Activated CD8-positive, alpha-beta memory T cell treated with anti-CD3 and anti-CD28 coated beads, Interleukin-2, amount 10 ng/mL, durations not matched to agents 7 days and 5 days (primary cell): Measurements from ENCODE around the gene PEDS1. TPM values are rescaled to one million over a fixed set of nuclear protein-coding genes. Genes with fewer than 3 reads are reported as not detected.
"Not testable (repeated sequence)": the region's sequence is repeated elsewhere in the genome, so short reads cannot be mapped to it uniquely, and the experiment has no call there.

Experiments used
- ATAC-seq: fragments of 150-1000 bp; cut with Tn5 transposase; one replicate; pipeline ENCODE4 v1.10.0; 2021; ENCODE audit warnings: moderate library complexity
- CTCF ChIA-PET: fragments of 350-600 bp; sonication (Branson Sonifier 250); formaldehyde crosslinking; loops from one replicate; lab custom pipeline; 2021; ENCODE audit warnings: antibody characterized with exemption; lab: Charles Lee
- DNase-seq: peaks from one replicate; pipeline ENCODE4 v3.0.0-alpha.2; 2020
- H3K27ac Mint-ChIP-seq: one replicate; pipeline ENCODE4 v1.8.0; 2021; ENCODE audit warnings: mild to moderate bottlenecking, mixed read lengths
- H3K27me3 Mint-ChIP-seq: one replicate; pipeline ENCODE4 v1.8.0; 2021; ENCODE audit warnings: mixed read lengths
- H3K36me3 Mint-ChIP-seq: one replicate; pipeline ENCODE4 v1.8.0; 2021; ENCODE audit warnings: mild to moderate bottlenecking, mixed read lengths
- H3K4me1 Mint-ChIP-seq: one replicate; pipeline ENCODE4 v1.8.0; 2021; ENCODE audit warnings: mixed read lengths
- H3K4me3 Mint-ChIP-seq: one replicate; pipeline ENCODE4 v1.8.0; 2021; ENCODE audit warnings: mild to moderate bottlenecking, moderate library complexity, mixed read lengths
- H3K9me3 Mint-ChIP-seq: one replicate; pipeline ENCODE4 v1.8.0; 2022; ENCODE audit warnings: low read depth, mixed read lengths
- total RNA-seq, 2 experiments: library from RNA; stranded (reverse); gene quantifications; one replicate each; pipeline ENCODE4 v1.2.3, GENCODE V29; 2021

PEDS1 gene
- total RNA-seq, 2 experiments from 2014 or later, result 24.2 to 25.4 TPM

GRCh38 chr20:50169329-50169823 is 15.9 kb upstream of the PEDS1 start:
- no peaks in the 10 kb centered on the region for H3K36me3 Mint-ChIP-seq
- peaks cover 21% of the 10 kb centered on the region for H3K4me1 Mint-ChIP-seq
- DNase-seq (peak; percentile 87), ATAC-seq (peak; percentile 47)
- no peak overlapping the region for H3K27ac Mint-ChIP-seq
- H3K27me3 Mint-ChIP-seq, result peaks cover 9% of the 10 kb centered on the region
- CTCF ChIA-PET, result interaction anchor here (0.7 to 9.5 kb wide), 31 partner anchors 9 to 302 kb away, joined by 3 to 135 read pairs (median 5); partner anchors contain the start of genes CEBPB, PEDS1 and UBE2V1
- H3K9me3 Mint-ChIP-seq, result no peaks in the 10 kb centered on the region
- H3K4me3 Mint-ChIP-seq, result no peak overlapping the region

GRCh38 chr20:50165684-50166554 is 12.4 kb upstream of the PEDS1 start:
- Mint-ChIP-seq H3K9me3 (no peaks in the 10 kb centered on the region), H3K36me3 (no peaks in the 10 kb centered on the region), H3K27me3 (peaks cover 3% of the 10 kb centered on the region), H3K27ac (peak overlapping the region; percentile 83), H3K4me1 (peaks cover 15% of the 10 kb centered on the region), H3K4me3 (peak overlapping the region; percentile 76)
- DNase-seq (peak; percentile 92), ATAC-seq (peak; percentile 99)
- CTCF ChIA-PET, result interaction anchor here (0.6 to 9.5 kb wide), 11 partner anchors 12 to 186 kb away, joined by 3 to 135 read pairs (median 4); partner anchors contain the start of gene PEDS1

- Mint-ChIP-seq H3K4me3 (no peak overlapping the region), H3K4me1 (peaks cover 13% of the 10 kb centered on the region), H3K27me3 (no peaks in the 10 kb centered on the region), H3K36me3 (no peaks in the 10 kb centered on the region), H3K27ac (no peak overlapping the region), H3K9me3 (no peaks in the 10 kb centered on the region)
- ATAC-seq (no peak), DNase-seq (no peak)
- CTCF ChIA-PET, result interaction anchor here (1.1 to 1.2 kb wide), 2 partner anchors 10 to 300 kb away, joined by 3 read pairs; no protein-coding TSS in a partner anchor
Measured at GRCh38 chr20:50163570-50164317, 10.2 kb upstream of the PEDS1 start.

DNA sequence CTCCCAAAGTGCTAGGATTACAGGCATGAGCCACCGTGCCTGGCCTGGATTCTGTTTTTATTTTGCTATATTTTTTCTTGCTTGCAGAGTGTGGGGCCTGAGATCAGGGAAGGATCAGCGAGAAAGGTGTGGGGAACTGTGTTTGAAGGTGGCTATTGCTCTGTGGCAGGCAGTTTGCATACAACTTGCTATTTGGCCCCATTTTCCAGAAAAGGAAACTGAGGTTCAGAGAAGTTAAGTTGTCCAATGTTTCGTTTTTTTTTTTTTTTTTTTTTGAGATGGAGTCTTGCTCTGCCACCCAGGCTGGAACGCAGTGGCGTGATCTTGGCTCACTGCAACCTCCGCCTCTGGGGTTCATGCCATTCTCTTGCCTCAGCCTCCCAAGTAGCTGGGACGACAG is 8.0 kb upstream of the PEDS1 start:
- CTCF ChIA-PET, result interaction anchor here (1.6 kb wide), 1 partner anchor 8 kb away, joined by 3 read pairs; no protein-coding TSS in a partner anchor
- not testable (repeated sequence) for ATAC-seq

DNA sequence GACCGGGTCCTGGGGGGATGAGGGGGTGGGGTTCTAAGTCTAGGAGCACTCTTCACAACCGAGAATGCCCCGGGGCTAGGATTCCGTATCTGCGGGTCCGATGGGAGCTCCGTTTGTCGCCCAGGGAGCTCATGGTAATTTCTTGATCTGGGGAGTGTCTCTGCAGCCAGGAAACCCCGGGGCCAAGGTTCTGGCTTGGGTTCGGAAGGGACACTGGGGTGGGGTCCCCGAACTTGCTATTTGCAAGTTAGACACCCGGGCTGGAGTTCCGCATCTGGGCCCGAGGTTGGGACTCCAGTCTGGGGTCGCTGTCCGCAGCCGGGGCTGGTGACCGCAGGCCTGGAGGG is 397 bp downstream of the PEDS1 start:
- H3K4me1 Mint-ChIP-seq, result peaks cover 43% of the 10 kb centered on the region
- DNase-seq, result no peak
- H3K4me3 Mint-ChIP-seq, result peak overlapping the region; percentile 89
- peaks cover 11% of the 10 kb centered on the region for H3K36me3 Mint-ChIP-seq
- peak overlapping the region; percentile 88 for H3K27ac Mint-ChIP-seq
- ATAC-seq, result no peak
- CTCF ChIA-PET, result interaction anchor here (0.7 to 6.0 kb wide), 18 partner anchors 9 to 175 kb away, joined by 3 to 67 read pairs (median 8); partner anchors contain the start of gene UBE2V1
- no peaks in the 10 kb centered on the region for H3K27me3 Mint-ChIP-seq
- H3K9me3 Mint-ChIP-seq, result no peaks in the 10 kb centered on the region

More for the DNA sequence above, 8.0 kb upstream of the PEDS1 start:
- not testable (repeated sequence) for H3K36me3 Mint-ChIP-seq, H3K27ac Mint-ChIP-seq, H3K27me3 Mint-ChIP-seq, H3K4me3 Mint-ChIP-seq, DNase-seq, H3K9me3 Mint-ChIP-seq
- peaks cover 12% of the 10 kb centered on the region for H3K4me1 Mint-ChIP-seq

DNA sequence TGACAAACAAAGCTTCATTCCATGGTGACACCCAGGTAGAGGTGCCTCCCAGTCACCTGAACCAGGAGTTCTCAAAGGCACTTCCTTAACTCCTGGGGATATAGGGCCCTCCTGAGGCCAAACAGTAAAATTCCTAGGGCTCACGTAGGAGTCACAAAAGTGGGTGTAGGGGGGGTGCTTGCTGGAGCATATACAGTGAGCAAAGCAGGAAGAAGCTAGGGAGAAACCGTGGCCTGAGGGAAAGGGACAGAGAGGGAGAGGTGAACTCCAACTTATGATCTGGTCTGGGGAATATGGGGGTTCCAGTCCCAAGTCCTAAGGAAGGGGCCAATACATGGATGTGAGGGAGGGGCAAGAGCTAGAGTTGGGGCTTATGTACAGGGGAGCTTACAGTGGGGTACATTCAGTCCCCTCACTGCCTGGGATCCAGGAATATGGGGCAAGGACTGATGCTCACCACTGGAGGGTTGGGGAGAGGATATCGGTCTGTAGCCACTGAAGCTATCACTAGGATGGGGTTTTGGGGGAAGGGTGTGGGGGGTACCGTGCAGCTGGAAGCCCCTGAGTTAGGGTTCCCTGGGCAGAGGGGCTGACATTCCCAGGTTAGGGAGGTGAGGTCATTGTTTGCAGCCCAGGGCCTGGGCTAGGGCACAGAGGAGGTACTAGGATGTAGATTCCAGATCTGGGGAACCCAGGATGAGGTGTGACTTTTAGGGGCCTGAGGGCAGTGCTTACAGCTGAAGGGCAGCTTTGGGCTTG is 950 bp downstream of the PEDS1 start:
- Mint-ChIP-seq H3K9me3 (no peaks in the 10 kb centered on the region), H3K4me3 (peak overlapping the region; percentile 89), H3K36me3 (peaks cover 12% of the 10 kb centered on the region), H3K4me1 (peaks cover 48% of the 10 kb centered on the region), H3K27ac (peak overlapping the region; percentile 88), H3K27me3 (no peaks in the 10 kb centered on the region)
- no peak for DNase-seq
- CTCF ChIA-PET, result interaction anchor here (0.7 to 6.0 kb wide), 14 partner anchors 8 to 174 kb away, joined by 3 to 67 read pairs (median 10); partner anchors contain the start of gene UBE2V1
- ATAC-seq, result no peak

DNA sequence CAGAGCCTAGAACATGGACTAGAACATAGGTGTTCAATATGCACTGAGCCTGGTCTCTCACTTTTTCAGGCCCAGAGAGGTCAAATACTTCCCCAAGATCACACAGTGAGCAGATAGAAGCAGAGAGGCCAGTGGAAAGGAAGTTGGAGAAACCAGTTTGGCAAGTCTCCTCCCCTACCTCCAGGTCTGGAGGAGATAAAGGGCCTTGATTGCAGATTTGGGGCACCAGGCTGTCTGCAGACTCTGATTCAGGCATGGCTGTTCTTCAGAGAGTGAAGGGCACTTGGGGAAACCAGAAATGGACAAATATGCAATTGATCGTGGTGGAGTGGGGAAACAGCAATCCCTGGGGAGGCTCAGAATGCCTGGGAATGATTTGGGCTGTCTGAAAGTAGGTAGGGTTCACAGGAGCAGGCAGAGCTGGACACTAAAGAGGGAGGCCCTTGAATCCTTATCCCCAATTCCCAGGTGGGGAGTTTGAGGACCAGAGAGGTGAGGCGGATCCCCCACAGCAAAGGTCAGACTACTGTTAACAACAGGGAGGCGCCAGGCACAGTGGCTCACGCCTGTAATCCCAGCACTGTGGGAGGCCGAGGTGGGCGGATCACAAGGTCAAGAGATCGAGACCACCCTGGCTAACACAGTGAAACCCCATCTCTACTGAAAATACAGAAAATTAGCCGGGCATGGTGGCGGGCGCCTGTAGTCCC is 2.3 kb downstream of the PEDS1 start:
- DNase-seq (no peak), ATAC-seq (no peak)
- no peaks in the 10 kb centered on the region for H3K9me3 Mint-ChIP-seq
- no peak overlapping the region for H3K4me3 Mint-ChIP-seq
- CTCF ChIA-PET, result interaction anchor here (1.0 to 6.0 kb wide), 6 partner anchors 16 to 80 kb away, joined by 3 to 67 read pairs (median 4); no protein-coding TSS in a partner anchor
- H3K4me1 Mint-ChIP-seq, result peaks cover 62% of the 10 kb centered on the region
- no peaks in the 10 kb centered on the region for H3K27me3 Mint-ChIP-seq
- peak overlapping the region; percentile 45 for H3K27ac Mint-ChIP-seq
- peaks cover 13% of the 10 kb centered on the region for H3K36me3 Mint-ChIP-seq

GRCh38 chr20:50149481-50150254 is 3.9 kb downstream of the PEDS1 start:
- no peak overlapping the region for H3K4me3 Mint-ChIP-seq

GRCh38 chr20:50146732-50147662 is 6.5 kb downstream of the PEDS1 start:
- ATAC-seq (peak; percentile 99), DNase-seq (peak; percentile 88)
- H3K4me1 Mint-ChIP-seq, result peaks cover 59% of the 10 kb centered on the region
- no peaks in the 10 kb centered on the region for H3K9me3 Mint-ChIP-seq
- H3K27me3 Mint-ChIP-seq, result no peaks in the 10 kb centered on the region
- CTCF ChIA-PET, result interaction anchor here (0.6 to 1.3 kb wide), 10 partner anchors 12 to 783 kb away, joined by 3 to 9 read pairs (median 3); partner anchors contain the start of gene CEBPB
- peak overlapping the region; percentile 95 for H3K27ac Mint-ChIP-seq
- peak overlapping the region; percentile 72 for H3K4me3 Mint-ChIP-seq
- peaks cover 27% of the 10 kb centered on the region for H3K36me3 Mint-ChIP-seq

More at GRCh38 chr20:50149481-50150254, 3.9 kb downstream of the PEDS1 start:
- peaks cover 68% of the 10 kb centered on the region for H3K4me1 Mint-ChIP-seq
- peak overlapping the region; percentile 95 for H3K27ac Mint-ChIP-seq
- peaks cover 16% of the 10 kb centered on the region for H3K36me3 Mint-ChIP-seq
- CTCF ChIA-PET, result interaction anchor here (0.7 to 2.7 kb wide), 7 partner anchors 19 to 170 kb away, joined by 3 to 9 read pairs (median 4); no protein-coding TSS in a partner anchor
- ATAC-seq (no peak), DNase-seq (no peak)
- no peaks in the 10 kb centered on the region for H3K27me3 Mint-ChIP-seq
- H3K9me3 Mint-ChIP-seq, result no peaks in the 10 kb centered on the region

- ATAC-seq (no peak), DNase-seq (no peak)
- Mint-ChIP-seq H3K27me3 (no peaks in the 10 kb centered on the region), H3K36me3 (peaks cover 29% of the 10 kb centered on the region), H3K9me3 (no peaks in the 10 kb centered on the region), H3K4me1 (peaks cover 56% of the 10 kb centered on the region), H3K4me3 (peak overlapping the region; percentile 72), H3K27ac (peak overlapping the region; percentile 95)
- CTCF ChIA-PET, result interaction anchor here (1.1 kb wide), 1 partner anchor 27 kb away, joined by 3 read pairs; no protein-coding TSS in a partner anchor
Measured at GRCh38 chr20:50146214-50146613, 7.3 kb downstream of the PEDS1 start.
